Stimulated activated CD4-positive, alpha-beta T cell treated with anti-CD3 and anti-CD28 coated beads, Interleukin-4, amount 100 ng/mL, for 48 hours (primary cell): ENCODE results near the gene GCK.

Experiments used
- DNase-seq, 2 donors: peaks; one replicate each; pipeline ENCODE4 v3.0.0-alpha.2; 2020; ENCODE audit warnings: low read depth in 2 of 2

Gene GCK

GRCh38 chr7:44189286-44189992 lies at the start of gene GCK:
GCK (minus strand) TSS chr7:44189439; CDS start chr7:44188953, 486 bp downstream.
- no peak for DNase-seq

- DNase-seq = no peak
Observed at GRCh38 chr7:44238116-44238695, 49.0 kb upstream of the GCK start.

GRCh38 chr7:44237696-44238095 lies 48.5 kb upstream of the GCK start:
- no peak for DNase-seq

GRCh38 chr7:44236333-44236728 lies 47.1 kb upstream of the GCK start:
- no peak for DNase-seq

- DNase-seq = no peak
Observed at GRCh38 chr7:44235582-44236332, 46.5 kb upstream of the GCK start.

- no peak for DNase-seq
Observed at GRCh38 chr7:44235066-44235465, 45.8 kb upstream of the GCK start.

- no peak for DNase-seq
Observed at GRCh38 chr7:44232901-44233715, 43.9 kb upstream of the GCK start.

GRCh38 chr7:44232396-44232795 lies 43.2 kb upstream of the GCK start:
- no peak for DNase-seq

- DNase-seq = no peak
Observed at GRCh38 chr7:44231088-44231487, 41.8 kb upstream of the GCK start.

GRCh38 chr7:44230286-44230685 lies 41.0 kb upstream of the GCK start:
- no peak for DNase-seq

- no peak for DNase-seq
Observed at GRCh38 chr7:44229546-44230105, 40.4 kb upstream of the GCK start.

GRCh38 chr7:44228571-44229350 lies 39.5 kb upstream of the GCK start:
- DNase-seq = no peak

GRCh38 chr7:44227911-44228310 lies 38.7 kb upstream of the GCK start:
- no peak for DNase-seq

- DNase-seq = no peak
Observed at GRCh38 chr7:44226396-44226753, 37.1 kb upstream of the GCK start.

GRCh38 chr7:44225566-44226395 lies 36.5 kb upstream of the GCK start:
- DNase-seq = no peak

- no peak for DNase-seq
Observed at GRCh38 chr7:44224974-44225565, 35.8 kb upstream of the GCK start.

GRCh38 chr7:44224080-44224973 lies 35.1 kb upstream of the GCK start:
- no peak for DNase-seq

GRCh38 chr7:44223362-44224079 lies 34.3 kb upstream of the GCK start:
- no peak for DNase-seq
